ENCODE measurements around the gene SIK3. TPM values are rescaled to one million over a fixed set of nuclear protein-coding genes. Genes with fewer than 3 reads are reported as not detected.

The SIK3 gene
- total and polyA plus RNA-seq, 12 donors = 9.9 to 47.3 (median 36.5) TPM

GRCh38 chr11:117020869-117021564 is 77.2 kb downstream of the SIK3 start:
- 92 to 93% methylated on average over 6 of the region's 6 CpGs for WGBS, 2 donors
- DNase-seq = no peak
- Histone ChIP-seq H3K27me3 (no peaks in the 10 kb centered on the region), H3K27ac (no peak overlapping the region), H3K36me3 (no peaks in the 10 kb centered on the region), H3K4me1 (peaks cover 0 to 58% (median 31%) of the 10 kb centered on the region in 9 donors), H3K4me3 (no peak overlapping the region), H3K9me3 (peaks cover 0 to 7% (median 0%) of the 10 kb centered on the region in 11 donors)
- peak in 1 of 8 donors; percentile 35 for ATAC-seq
- TF ChIP-seq CTCF (IDR thresholded peaks at IDR 0.05) = no peak
- intact Hi-C loops (cut with DNase I) = no loop called here

DNA sequence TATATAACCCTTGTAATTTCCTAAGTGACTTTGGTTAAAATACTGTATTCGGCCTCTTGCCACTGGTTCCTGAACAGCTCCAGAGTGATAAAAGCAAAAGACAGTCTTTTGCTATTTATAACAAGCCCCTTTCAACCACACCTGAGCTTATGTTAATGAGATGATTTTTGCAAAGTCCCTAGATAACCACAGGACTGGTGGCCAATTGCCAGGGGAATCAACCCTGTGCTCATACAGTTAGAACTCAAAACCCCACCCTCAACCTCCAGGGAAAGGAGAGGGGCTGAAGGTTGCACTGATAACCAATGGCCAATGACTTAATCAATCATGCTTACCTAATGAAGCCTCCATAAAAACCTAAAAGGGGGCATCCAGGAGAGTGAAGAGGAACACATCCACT is 77.9 kb downstream of the SIK3 start:
- TF ChIP-seq CTCF (IDR thresholded peaks at IDR 0.05) = no peak
- intact Hi-C loops (cut with DNase I) = no loop called here
- WGBS, 2 donors = 86 to 97% methylated on average over 1 of the region's 1 CpG
- Histone ChIP-seq H3K4me1 (peaks cover 0 to 57% (median 31%) of the 10 kb centered on the region in 9 donors), H3K27ac (no peak overlapping the region), H3K27me3 (no peaks in the 10 kb centered on the region), H3K36me3 (no peaks in the 10 kb centered on the region), H3K9me3 (peaks cover 0 to 7% (median 0%) of the 10 kb centered on the region in 11 donors), H3K4me3 (no peak overlapping the region)
- DNase-seq = no peak
- ATAC-seq = no peak

DNA sequence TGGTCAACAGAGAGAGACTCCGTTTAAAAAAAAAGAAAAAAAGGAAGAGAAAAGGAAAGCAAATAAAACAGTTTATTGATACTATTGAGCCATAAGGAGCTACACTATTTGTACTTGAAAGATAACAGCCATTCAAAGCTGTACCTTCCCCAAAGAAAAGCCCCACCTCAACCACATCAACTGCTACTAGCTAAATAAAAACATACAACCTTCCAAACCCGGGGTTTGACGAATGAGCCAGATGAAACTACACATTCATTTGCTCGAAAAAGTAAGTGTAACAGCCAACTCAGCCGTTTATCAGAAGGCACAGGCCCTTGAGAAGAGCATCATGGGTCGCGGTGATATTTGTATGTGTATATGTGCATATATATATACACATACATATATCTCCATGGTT is 78.4 kb downstream of the SIK3 start:
- ATAC-seq = no peak
- no peaks in the 10 kb centered on the region for H3K36me3 ChIP-seq
- H3K4me3 ChIP-seq = no peak overlapping the region
- intact Hi-C loops (cut with DNase I) = no loop called here
- H3K4me1 ChIP-seq = peaks cover 0 to 56% (median 31%) of the 10 kb centered on the region in 9 donors
- TF ChIP-seq CTCF (IDR thresholded peaks at IDR 0.05) = no peak
- H3K9me3 ChIP-seq = peaks cover 0 to 7% (median 0%) of the 10 kb centered on the region in 11 donors
- no peaks in the 10 kb centered on the region for H3K27me3 ChIP-seq
- WGBS, 2 donors = 84 to 87% methylated on average over 7 of the region's 7 CpGs
- no peak for DNase-seq
- H3K27ac ChIP-seq = no peak overlapping the region

DNA sequence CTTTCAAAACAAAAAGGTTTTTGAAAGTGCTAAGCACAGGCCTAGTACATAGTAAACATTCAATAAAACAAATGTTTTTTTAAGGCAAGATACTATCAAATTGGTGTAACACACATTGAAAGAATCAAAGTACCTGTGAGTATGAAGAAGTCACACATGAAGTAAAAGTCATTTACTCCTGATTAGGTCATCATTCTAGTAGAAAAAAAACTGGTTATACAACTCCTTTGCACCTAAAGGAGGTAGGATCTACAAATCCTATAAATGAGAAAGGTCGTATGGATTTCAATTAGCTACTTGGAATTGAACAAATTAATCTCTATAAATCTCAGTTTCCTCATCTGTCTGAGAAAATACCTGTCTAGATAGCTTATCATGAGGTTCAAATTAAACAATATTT is 80.8 kb downstream of the SIK3 start:
- Histone ChIP-seq H3K27me3 (no peaks in the 10 kb centered on the region), H3K4me3 (no peak overlapping the region), H3K4me1 (peaks cover 0 to 34% (median 16%) of the 10 kb centered on the region in 9 donors), H3K9me3 (peaks cover 0 to 7% (median 0%) of the 10 kb centered on the region in 11 donors), H3K36me3 (no peaks in the 10 kb centered on the region), H3K27ac (no peak overlapping the region)
- no peak for DNase-seq
- TF ChIP-seq CTCF (IDR thresholded peaks at IDR 0.05) = no peak
- intact Hi-C loops (cut with DNase I) = no loop called here
- no peak for ATAC-seq
- WGBS, 2 donors = 90 to 94% methylated on average over 1 of the region's 1 CpG
